ENCODE data around the gene ANKRD12.

ANKRD12 gene

DNA sequence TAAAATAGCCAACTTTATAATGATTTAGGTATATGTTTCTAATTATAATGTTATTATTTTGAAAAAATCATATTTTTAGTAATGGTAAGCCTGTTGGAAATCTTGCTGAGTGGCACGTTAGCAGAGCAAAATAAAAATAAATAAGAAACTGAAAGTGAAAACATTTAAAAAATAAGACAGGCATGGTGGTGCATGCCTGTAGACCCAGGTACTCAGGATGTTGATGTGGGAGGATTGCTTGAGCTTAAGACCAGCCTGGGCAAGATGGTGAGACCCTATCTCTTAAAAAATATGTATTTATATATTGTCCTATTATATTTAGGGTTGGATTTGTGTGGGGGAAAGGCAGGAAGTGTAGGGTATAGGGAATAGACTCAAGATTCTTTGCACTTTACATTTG lies 15.8 kb upstream of the ANKRD12 start:
- TF ChIP-seq, protein P1, sequence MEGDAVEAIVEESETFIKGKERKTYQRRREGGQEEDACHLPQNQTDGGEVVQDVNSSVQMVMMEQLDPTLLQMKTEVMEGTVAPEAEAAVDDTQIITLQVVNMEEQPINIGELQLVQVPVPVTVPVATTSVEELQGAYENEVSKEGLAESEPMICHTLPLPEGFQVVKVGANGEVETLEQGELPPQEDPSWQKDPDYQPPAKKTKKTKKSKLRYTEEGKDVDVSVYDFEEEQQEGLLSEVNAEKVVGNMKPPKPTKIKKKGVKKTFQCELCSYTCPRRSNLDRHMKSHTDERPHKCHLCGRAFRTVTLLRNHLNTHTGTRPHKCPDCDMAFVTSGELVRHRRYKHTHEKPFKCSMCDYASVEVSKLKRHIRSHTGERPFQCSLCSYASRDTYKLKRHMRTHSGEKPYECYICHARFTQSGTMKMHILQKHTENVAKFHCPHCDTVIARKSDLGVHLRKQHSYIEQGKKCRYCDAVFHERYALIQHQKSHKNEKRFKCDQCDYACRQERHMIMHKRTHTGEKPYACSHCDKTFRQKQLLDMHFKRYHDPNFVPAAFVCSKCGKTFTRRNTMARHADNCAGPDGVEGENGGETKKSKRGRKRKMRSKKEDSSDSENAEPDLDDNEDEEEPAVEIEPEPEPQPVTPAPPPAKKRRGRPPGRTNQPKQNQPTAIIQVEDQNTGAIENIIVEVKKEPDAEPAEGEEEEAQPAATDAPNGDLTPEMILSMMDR (IDR thresholded peaks at IDR 0.05; ENCODE audit: extremely low read depth, insufficient read depth, missing control alignments) = no peak
- DNase-seq (ENCODE audit: low spot score) = no peak
- in situ Hi-C loops (cut with MboI; ENCODE audit: low pct_unique_long_range_greater_than_20kb, low sequenced_read_pairs, unreplicated experiment) = no loop called here

DNA sequence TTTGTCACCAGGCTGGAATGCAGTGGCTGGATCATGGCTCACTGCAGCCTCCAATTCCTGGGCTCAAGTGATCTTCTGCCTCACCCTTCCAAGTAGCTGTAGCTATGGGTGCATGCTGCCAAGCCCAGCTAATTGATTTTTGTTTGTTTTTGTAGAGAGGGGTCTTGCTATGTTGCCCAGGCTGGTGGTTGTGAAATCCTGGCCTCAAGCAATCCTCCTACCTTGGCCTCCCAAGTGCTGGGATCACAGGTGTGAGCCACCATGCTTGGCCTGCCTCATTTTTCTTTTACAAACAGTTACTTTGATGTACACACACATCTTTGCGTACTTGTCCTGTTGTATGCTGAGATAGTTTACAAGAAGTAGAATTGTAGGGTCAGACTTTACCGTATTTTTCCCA lies 13.1 kb upstream of the ANKRD12 start:
- in situ Hi-C loops (cut with MboI; ENCODE audit: low pct_unique_long_range_greater_than_20kb, low sequenced_read_pairs, unreplicated experiment) = no loop called here
- TF ChIP-seq, protein P1 (IDR thresholded peaks at IDR 0.05; ENCODE audit: extremely low read depth, insufficient read depth, missing control alignments) = no peak
- no peak for DNase-seq (ENCODE audit: low spot score)

DNA sequence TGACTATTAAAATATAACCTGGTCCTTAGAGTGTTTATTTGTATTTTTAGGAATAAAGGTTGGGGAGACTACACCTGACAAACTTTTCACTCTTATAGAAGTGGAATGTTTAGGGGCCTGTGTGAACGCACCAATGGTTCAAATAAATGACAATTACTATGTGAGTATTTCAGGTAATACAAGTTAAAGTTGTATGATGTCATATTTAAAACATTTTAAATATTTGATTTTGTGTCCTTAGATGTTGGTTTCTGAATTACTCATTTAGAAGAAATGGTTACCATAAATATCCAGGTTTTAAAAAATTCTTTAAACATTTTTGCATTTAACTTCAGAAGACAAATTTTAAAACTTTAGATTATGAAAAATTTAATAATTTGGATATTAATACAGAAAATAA lies 11.8 kb upstream of the ANKRD12 start:
- in situ Hi-C loops (cut with MboI; ENCODE audit: low pct_unique_long_range_greater_than_20kb, low sequenced_read_pairs, unreplicated experiment) = no loop called here
- TF ChIP-seq, protein P1 (IDR thresholded peaks at IDR 0.05; ENCODE audit: extremely low read depth, insufficient read depth, missing control alignments) = no peak
- DNase-seq (ENCODE audit: low spot score) = no peak

DNA sequence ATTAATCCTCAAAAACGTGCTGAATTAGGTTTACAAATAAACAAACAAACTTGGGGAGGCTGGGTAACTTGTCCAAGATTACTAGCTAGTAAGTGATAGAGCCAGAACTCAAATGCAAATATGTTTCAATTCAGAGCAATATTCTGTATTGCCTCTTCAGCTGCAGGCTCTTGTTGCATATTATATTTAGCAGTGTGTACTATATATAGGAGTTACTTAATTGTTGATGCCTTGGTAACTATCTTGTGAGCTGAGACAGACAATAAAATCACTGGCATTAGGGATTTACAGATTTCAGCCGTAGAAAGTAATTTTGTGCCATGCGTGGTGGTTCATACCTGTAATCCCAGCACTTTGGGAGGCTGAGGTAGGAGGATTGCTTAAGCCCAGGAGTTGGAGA lies 10.2 kb upstream of the ANKRD12 start:
- TF ChIP-seq, protein P1 (IDR thresholded peaks at IDR 0.05; ENCODE audit: extremely low read depth, insufficient read depth, missing control alignments) = no peak
- in situ Hi-C loops (cut with MboI; ENCODE audit: low pct_unique_long_range_greater_than_20kb, low sequenced_read_pairs, unreplicated experiment) = no loop called here
- DNase-seq (ENCODE audit: low spot score) = no peak

DNA sequence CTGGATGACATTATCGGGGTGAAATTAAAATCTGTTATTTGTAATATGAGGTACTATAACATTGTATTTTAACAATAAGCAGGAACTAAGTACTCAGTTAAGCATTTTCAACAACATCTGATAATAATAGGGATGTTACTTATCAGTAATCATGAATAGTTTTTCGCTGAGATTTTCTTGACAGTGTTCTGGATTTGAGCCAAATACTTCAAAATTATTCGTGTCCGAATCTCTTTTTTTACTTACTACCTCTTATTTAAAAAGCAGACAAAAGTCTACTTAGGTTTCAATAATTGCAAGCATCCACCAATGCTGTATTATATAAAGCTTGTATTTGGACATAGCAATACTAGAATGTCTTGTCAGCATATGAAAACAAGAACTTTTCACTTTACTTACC lies 6.4 kb upstream of the ANKRD12 start:
- TF ChIP-seq, protein P1 (IDR thresholded peaks at IDR 0.05; ENCODE audit: extremely low read depth, insufficient read depth, missing control alignments) = no peak
- no peak for DNase-seq (ENCODE audit: low spot score)
- in situ Hi-C loops (cut with MboI; ENCODE audit: low pct_unique_long_range_greater_than_20kb, low sequenced_read_pairs, unreplicated experiment) = no loop called here

DNA sequence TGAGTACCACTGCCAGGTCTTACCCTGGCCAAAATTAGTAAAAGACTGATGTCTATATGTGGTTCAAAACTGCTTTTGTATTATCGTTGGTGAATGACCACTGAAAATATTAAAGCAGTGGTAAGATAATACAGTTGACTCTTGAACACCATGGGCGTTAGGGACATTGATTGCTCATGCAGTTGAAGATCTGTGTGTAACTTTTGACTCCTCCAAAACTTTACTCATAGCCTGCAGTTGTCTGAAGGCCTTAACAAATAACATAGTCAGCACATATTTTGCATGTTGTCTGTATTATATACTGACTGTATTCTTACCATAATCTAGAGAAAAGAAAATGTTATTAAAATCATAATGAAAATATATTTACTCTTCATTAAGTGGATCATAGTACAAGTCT lies 5.8 kb upstream of the ANKRD12 start:
- TF ChIP-seq, protein P1 (IDR thresholded peaks at IDR 0.05; ENCODE audit: extremely low read depth, insufficient read depth, missing control alignments) = no peak
- in situ Hi-C loops (cut with MboI; ENCODE audit: low pct_unique_long_range_greater_than_20kb, low sequenced_read_pairs, unreplicated experiment) = no loop called here
- DNase-seq (ENCODE audit: low spot score) = no peak

DNA sequence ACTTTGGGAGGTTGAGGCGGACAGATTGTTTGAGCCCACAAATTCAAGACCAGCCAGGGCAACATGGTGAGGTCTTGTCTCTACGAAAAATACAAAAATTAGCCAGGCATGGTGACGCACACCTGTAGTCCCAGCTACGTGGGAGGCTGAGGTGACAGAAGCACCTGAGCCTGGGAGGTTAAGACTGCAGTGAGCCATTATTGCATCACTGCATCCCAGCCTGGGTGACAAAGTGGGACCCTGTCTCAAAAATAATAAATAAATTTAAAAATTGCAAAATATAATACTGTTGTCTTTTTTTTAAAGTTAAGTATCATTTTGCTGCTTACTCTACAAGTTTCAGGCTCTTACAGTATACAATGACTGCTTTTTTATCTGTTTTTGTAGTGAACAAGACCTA lies 4.0 kb upstream of the ANKRD12 start:
- in situ Hi-C loops (cut with MboI; ENCODE audit: low pct_unique_long_range_greater_than_20kb, low sequenced_read_pairs, unreplicated experiment) = no loop called here
- no peak for DNase-seq (ENCODE audit: low spot score)
- TF ChIP-seq, protein P1 (IDR thresholded peaks at IDR 0.05; ENCODE audit: extremely low read depth, insufficient read depth, missing control alignments) = no peak

Data from GM13977 (cell line).